Measurements from ENCODE around the gene ARHGAP5.

ARHGAP5 gene

DNA sequence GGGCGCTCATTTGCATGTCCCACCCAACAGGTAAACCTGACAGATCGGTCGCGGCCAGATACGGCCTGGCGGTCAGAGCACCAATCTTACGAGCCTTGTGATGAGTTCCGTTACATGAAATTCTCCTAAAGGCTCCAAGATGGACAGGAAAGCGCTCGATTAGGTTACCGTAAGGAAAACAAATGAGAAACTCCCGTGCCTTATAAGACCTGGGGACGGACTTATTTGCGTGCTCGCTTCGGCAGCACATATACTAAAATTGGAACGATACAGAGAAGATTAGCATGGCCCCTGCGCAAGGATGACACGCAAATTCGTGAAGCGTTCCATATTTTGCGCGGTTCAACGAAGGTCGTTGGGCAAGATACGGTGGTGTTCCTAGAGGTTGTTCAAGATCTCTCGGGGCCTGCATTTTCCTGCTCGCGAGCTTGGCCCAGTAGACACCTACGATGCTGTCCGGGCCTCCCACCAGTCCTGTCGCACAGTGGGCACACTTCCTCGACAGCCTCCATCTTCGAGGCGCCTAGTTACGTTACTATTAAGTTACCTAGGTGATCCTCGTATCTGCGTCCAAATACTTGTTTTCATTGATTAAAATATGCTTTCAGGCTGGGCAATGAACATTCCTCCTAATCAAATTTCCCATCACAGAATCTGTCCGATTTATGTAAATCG is 124.8 kb downstream of the ARHGAP5 start, which contains the start of gene RNU6-7:
TSS of gene RNU6-7 (plus strand) at position 230 of the 675 bp plus-strand sequence.
- TF ChIP-seq, protein P1, sequence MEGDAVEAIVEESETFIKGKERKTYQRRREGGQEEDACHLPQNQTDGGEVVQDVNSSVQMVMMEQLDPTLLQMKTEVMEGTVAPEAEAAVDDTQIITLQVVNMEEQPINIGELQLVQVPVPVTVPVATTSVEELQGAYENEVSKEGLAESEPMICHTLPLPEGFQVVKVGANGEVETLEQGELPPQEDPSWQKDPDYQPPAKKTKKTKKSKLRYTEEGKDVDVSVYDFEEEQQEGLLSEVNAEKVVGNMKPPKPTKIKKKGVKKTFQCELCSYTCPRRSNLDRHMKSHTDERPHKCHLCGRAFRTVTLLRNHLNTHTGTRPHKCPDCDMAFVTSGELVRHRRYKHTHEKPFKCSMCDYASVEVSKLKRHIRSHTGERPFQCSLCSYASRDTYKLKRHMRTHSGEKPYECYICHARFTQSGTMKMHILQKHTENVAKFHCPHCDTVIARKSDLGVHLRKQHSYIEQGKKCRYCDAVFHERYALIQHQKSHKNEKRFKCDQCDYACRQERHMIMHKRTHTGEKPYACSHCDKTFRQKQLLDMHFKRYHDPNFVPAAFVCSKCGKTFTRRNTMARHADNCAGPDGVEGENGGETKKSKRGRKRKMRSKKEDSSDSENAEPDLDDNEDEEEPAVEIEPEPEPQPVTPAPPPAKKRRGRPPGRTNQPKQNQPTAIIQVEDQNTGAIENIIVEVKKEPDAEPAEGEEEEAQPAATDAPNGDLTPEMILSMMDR (IDR thresholded peaks at IDR 0.05; ENCODE audit: insufficient read depth, low read depth, low read length, missing control alignments), result no peak
- peak; percentile 39 for DNase-seq (ENCODE audit: low read depth)
- H3K4me3 ChIP-seq (ENCODE audit: low read length), result peak within 1 kb of the TSS; percentile 65

DNA sequence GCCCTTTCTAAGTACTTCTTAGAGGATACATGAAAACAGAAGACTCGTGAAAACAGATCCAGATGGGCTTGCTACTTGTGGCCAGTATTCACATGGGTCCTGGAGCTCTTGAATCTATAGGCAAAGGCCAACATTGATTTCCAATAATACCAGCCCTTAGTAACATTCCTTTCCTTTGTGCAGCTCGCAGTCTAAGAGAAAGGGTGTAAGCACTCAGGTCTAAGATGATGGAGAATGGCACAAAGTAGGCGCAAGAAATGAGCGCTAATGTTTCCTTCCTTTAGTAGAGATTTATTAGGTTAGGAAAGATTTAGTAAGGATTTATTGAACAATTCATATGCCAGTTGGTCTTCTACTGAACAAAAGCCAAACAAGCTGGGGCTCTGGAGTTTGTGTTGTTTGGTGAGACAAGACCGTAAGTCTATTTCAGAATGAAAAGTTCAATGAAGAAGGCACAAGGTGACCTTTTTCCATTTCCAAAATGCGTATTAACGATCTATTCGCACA is 125.4 kb downstream of the ARHGAP5 start:
- TF ChIP-seq, protein P1 (IDR thresholded peaks at IDR 0.05; ENCODE audit: insufficient read depth, low read depth, low read length, missing control alignments), result no peak
- DNase-seq (ENCODE audit: low read depth), result peak; percentile 8
- H3K4me3 ChIP-seq (ENCODE audit: low read length), result peak overlapping the region; percentile 60

DNA sequence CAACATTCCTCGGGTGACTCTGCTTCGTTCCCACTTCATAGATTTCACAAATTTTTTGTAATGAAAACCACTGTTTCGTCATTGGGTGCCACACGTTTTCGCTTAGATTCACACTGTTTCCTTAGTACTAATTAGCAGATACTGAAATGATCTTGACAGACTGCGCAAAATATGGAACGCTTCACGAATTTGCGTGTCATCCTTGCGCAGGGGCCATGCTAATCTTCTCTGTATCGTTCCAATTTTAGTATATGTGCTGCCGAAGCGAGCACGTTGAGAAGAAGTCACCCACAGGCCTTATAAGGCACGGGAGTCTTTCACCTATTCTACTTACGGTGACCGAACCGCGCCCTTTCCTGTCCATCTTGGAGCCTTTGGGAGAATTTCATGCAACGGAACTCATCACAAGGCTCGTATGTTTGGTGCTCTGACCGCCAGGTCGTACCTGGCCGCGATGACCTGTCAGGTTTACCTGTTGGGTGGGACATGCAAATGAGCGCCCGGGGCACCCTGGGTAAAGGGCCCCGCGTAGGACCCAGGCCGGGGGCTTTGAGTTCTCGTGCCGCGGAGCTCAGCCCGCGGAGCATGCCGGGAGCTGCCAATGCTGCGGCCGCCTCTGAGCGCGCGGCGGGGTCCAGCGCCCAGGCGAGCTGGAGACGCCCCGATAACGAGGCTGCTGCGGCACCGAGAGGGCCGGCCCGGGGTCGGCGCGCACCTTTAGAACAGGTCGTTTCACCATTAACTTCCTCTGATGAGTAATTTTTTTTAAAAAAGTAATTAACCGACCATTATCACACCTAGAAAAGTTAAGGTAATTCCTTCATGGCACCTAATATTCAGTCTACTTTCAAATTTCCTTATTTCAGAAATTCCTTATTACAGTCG is 126.1 kb downstream of the ARHGAP5 start, which contains the start of gene RNU6-8:
TSS of gene RNU6-8 (minus strand) at position 272 of the 885 bp plus-strand sequence.
- peak within 1 kb of the TSS; percentile 65 for H3K4me3 ChIP-seq (ENCODE audit: low read length)
- TF ChIP-seq, protein P1 (IDR thresholded peaks at IDR 0.05; ENCODE audit: insufficient read depth, low read depth, low read length, missing control alignments), result no peak
- DNase-seq (ENCODE audit: low read depth), result peak; percentile 78

DNA sequence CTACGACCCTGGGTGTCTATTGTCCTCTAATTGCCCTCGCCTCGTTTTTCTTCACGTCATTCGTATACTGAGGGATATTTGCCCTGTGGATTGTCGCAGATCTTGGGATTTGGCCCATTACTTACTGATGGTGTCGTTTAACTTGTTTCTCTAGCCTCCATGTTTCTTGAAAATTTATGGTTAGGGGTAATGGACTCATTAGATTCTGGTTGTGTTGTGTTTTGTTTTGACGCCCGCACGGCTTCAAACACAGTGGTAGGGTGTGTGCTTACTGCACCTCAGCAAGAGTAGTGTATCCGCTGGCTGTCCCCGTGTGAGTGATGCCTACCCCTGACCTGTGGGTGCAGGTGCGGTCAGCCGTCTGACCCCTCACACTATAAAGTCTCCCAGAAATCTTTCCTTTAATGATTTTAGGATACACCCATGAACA is 126.8 kb downstream of the ARHGAP5 start:
- no peak for DNase-seq (ENCODE audit: low read depth)

DNA sequence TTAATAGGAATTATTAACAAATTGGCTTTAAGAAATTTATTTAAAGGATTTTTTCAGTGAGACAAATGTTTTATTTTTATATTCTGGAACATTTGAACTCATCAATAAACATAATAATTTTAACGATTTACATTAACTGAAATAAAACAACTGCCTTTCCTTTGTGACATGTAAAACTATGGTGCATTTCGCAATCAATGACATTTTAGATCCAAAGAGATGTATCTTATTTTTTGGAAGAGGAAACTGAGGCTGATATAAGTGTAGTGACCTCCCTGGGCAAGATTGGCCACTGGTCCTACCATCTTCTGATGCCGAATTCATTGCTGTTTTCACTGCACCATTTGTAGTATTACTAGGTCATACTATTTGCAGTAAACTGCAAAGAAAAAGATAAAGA is 128.4 kb downstream of the ARHGAP5 start:
- TF ChIP-seq, protein P1 (IDR thresholded peaks at IDR 0.05; ENCODE audit: insufficient read depth, low read depth, low read length, missing control alignments), result no peak
- no peak for DNase-seq (ENCODE audit: low read depth)
- H3K4me3 ChIP-seq (ENCODE audit: low read length), result no peak overlapping the region

More for the DNA sequence above, 126.8 kb downstream of the ARHGAP5 start:
- TF ChIP-seq, protein P1 (IDR thresholded peaks at IDR 0.05; ENCODE audit: insufficient read depth, low read depth, low read length, missing control alignments), result no peak
- peak overlapping the region; percentile 60 for H3K4me3 ChIP-seq (ENCODE audit: low read length)

DNA sequence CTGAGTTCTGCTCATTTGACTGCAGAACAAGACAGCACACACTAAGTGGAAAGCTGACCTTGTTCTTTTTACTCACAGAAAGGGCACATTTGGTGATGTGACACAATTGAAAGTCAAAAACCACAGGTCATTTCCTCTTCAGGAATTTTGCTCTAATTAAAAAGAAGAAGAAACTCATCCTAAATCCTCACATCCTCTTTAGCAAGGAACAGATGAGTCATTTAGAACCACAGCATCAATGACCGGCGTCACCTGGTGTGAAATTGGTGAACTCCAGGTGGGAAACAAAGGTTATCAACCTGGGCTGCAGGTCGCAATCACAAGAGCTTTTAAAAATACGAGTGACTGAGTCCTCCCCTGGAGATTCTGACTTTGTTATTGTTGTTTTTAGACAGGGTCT is 128.9 kb downstream of the ARHGAP5 start:
- DNase-seq (ENCODE audit: low read depth), result peak; percentile 36
- TF ChIP-seq, protein P1 (IDR thresholded peaks at IDR 0.05; ENCODE audit: insufficient read depth, low read depth, low read length, missing control alignments), result no peak
- H3K4me3 ChIP-seq (ENCODE audit: low read length), result no peak overlapping the region
